Cardiac fibroblast (primary cell): ENCODE measurements around the gene PGC.

Experiments used
- DNase-seq, 2 donors: peaks; one replicate each; pipeline versions ENCODE4 v3.0.0 to v3.0.0-alpha.2; 2010; ENCODE audit warnings: low read depth in 2 of 2
- H3K4me3 ChIP-seq, 2 donors: replicated peaks in 1 of 2; 1 replicate in 1 of 2; 2 replicates in 1 of 2; pipeline ENCODE4 v1.5.1; 2011; ENCODE audit warnings: low read depth in 2 of 2, low read length in 2 of 2, mild to moderate bottlenecking in 2 of 2, moderate library complexity in 1 of 2
- TF ChIP-seq, protein P1 (sequence below): IDR thresholded peaks from one replicate; pipeline ENCODE4 v1.5.1; 2011; ENCODE audit warnings: low read depth, mild to moderate bottlenecking, low read length, inconsistent platforms

Gene PGC

DNA sequence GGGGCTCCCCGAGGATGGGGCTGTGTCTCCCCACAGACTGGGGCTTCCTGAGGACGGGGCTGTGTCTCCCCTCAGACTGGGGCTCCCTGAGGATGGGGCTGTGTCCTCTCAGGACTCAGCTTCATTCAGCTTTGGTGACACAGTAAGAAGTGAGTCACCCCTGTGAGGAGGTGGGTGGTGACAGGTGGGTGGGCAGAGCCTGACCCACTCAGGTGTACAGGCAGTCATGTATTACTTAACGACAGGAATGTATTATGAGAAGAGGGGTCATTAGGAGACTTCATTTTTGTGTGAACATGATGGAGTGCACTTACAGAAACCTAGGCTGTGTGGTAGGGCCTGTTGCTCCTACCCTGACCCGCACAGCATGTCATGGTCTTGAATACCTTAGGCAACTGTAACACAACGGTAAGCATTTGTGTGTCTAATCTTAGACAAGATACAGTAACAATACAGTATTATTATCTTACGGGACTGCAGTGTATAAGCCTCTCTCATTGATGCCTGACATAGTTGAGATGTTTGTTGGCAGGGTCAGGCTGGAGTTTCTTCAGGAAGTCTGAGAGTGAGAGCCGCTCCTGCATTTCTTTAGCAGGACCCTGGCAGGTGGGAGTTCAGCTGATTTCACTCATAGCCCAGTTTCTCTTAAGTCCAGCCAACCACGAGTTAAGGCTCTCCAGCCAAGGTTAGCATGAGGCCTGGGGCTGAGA, 10.9 kb upstream of the PGC start:
- TF ChIP-seq, protein P1, sequence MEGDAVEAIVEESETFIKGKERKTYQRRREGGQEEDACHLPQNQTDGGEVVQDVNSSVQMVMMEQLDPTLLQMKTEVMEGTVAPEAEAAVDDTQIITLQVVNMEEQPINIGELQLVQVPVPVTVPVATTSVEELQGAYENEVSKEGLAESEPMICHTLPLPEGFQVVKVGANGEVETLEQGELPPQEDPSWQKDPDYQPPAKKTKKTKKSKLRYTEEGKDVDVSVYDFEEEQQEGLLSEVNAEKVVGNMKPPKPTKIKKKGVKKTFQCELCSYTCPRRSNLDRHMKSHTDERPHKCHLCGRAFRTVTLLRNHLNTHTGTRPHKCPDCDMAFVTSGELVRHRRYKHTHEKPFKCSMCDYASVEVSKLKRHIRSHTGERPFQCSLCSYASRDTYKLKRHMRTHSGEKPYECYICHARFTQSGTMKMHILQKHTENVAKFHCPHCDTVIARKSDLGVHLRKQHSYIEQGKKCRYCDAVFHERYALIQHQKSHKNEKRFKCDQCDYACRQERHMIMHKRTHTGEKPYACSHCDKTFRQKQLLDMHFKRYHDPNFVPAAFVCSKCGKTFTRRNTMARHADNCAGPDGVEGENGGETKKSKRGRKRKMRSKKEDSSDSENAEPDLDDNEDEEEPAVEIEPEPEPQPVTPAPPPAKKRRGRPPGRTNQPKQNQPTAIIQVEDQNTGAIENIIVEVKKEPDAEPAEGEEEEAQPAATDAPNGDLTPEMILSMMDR, result no peak
- no peak overlapping the region for H3K4me3 ChIP-seq
- DNase-seq, result no peak

DNA sequence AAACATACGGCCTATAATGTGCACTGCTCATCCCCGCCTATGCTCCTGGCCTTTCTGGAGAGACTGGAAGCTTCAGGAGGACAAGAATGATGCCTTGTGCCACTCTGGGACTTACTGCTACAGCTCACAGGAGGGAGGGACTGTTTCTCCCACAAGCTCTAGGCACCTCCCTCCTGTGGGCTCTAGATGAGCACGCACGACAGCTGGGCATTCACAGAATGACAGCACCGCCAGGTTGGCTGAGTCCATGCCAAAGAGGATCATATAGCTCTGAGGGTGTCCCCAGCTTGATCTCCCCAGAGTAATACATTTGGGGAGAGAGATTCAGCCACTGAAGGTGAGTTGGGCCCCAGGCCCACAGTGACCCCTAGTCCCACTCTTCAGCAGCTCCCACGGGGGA, 10.1 kb upstream of the PGC start:
- no peak overlapping the region for H3K4me3 ChIP-seq
- no peak for DNase-seq
- TF ChIP-seq, protein P1, result no peak

DNA sequence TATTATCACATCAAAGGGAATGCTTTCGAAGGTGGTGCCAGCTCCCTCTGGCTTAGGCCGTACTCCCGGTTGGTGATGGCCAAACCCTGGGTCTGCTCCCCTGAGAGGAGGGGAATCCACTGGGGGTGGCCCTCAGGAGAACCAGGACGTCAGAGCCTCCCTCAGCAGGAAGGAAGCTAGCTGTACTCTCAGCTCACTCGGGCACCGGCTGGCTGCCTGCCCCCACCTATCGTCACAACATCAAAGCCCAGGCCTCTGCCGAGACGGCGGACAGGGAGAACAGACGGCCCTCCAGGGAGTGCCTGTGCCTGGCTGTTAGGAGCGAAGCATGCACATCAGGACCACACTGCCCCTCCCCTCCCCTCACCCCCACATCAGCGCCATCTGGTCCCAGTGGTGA, 9.2 kb upstream of the PGC start:
- TF ChIP-seq, protein P1, result no peak
- no peak for DNase-seq
- H3K4me3 ChIP-seq, result no peak overlapping the region

DNA sequence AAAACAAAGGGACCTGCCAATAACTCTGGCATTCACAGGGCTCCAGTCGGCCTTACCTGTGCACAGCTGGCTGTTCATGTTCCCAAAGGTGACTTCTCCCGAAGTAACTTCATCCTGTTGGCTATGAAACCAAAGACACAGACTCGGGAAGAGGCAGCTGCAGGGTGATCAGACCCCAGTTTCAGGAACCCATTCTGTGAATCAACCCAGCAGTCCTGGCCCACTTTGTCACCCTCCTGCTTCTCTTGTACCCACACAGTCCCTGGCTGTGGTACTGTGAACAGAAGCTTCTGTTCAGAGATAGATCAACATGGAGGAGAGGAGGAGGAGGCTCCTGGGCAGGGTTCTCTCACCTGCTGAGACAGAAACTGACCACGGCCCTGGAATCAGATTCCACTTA, 8.7 kb upstream of the PGC start:
- DNase-seq, result no peak
- TF ChIP-seq, protein P1, result no peak
- H3K4me3 ChIP-seq, result no peak overlapping the region

DNA sequence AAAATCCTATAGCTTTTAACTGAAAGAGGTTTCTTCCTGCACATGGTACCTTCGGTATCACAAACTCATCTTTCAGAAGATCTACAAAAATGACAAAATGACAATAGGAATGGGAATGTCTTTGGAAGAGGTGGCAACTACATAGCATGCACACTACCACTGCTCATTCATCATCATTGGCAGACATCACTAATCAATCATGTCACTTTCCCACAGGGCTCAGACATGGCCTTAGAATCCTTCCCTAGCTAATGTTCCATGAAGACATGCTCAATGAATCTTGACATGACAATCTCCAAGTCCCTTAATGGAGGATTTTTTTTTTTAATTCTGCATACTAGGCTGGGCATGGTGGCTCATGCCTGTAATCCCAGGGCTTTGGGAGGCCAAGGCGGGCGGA, 3.2 kb upstream of the PGC start:
- no peak for DNase-seq
- no peak overlapping the region for H3K4me3 ChIP-seq
- TF ChIP-seq, protein P1, result no peak

DNA sequence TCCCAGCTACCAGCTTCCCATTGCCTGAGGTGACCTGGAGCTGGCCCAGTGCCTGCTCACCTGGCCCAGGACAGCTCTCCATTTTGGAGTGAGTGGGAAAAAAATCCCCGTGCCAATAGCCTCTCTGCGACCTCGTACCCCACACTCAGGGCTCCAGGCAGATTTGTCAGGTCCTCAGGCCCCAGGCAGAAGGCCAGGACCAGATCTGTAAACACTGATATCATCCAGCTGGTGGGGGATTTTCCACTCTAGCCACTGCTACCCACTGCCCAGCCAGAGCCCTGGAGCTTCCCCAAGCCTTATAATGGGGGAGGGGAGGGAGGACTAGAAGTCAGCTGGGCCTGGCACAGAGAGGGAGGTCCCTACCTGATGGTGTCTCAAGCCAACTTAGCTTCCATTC, 1.3 kb upstream of the PGC start:
- TF ChIP-seq, protein P1, result no peak
- DNase-seq, result no peak
- H3K4me3 ChIP-seq, result no peak overlapping the region

DNA sequence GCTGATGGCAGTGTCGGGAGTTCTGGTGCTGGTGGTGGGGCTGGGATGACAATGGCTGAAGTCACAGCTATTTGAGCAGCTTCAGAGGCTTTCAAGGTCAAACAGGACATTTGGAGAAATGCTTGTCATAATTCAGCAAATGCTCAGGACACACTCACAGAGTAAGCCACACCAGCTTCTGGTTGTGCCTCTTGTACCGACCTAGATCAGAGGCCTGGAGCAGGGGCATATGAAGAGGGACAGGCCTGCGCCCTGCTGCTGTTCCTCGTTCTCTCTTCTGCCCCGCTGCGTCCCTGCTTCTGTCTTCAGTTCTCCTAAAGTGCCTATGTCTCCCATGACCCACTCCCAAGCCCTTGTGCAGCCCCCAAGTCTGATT, 893 bp upstream of the PGC start:
- no peak overlapping the region for H3K4me3 ChIP-seq
- no peak for DNase-seq
- TF ChIP-seq, protein P1, result no peak
